ENCODE data around the gene MRPL46.
"Not testable (repeated sequence)": the region's sequence is repeated elsewhere in the genome, so short reads cannot be mapped to it uniquely, and the experiment has no call there.

MRPL46 gene

GRCh38 chr15:88447206-88447605 lies 20.0 kb downstream of the MRPL46 start:
- DNase-seq = no peak

GRCh38 chr15:88441076-88441730 lies 26.0 kb downstream of the MRPL46 start:
- DNase-seq = no peak

GRCh38 chr15:88440021-88440420 lies 27.2 kb downstream of the MRPL46 start:
- DNase-seq = no peak

GRCh38 chr15:88438181-88438580 lies 29.0 kb downstream of the MRPL46 start:
- DNase-seq = no peak

- not testable (repeated sequence) for DNase-seq
These were observed 33.1 kb downstream of the MRPL46 start for GRCh38 chr15:88434106-88434505.

- DNase-seq = no peak
These were observed 34.0 kb downstream of the MRPL46 start for GRCh38 chr15:88433046-88433685.

GRCh38 chr15:88431441-88431840 lies 35.7 kb downstream of the MRPL46 start:
- DNase-seq = no peak

GRCh38 chr15:88430051-88430450 lies 37.1 kb downstream of the MRPL46 start:
- DNase-seq = no peak

GRCh38 chr15:88428805-88429605 lies 38.2 kb downstream of the MRPL46 start:
- DNase-seq = no peak

- DNase-seq = no peak
These were observed 39.1 kb downstream of the MRPL46 start for GRCh38 chr15:88428053-88428452.

- no peak for DNase-seq
These were observed 40.9 kb downstream of the MRPL46 start for GRCh38 chr15:88426304-88426703.

GRCh38 chr15:88423331-88423730 lies 43.9 kb downstream of the MRPL46 start:
- no peak for DNase-seq

- no peak for DNase-seq
These were observed 47.4 kb downstream of the MRPL46 start for GRCh38 chr15:88419830-88420229.
